Measurements from ENCODE around the gene CXCL14. TPM values are rescaled to one million over a fixed set of nuclear protein-coding genes. Genes with fewer than 3 reads are reported as not detected.
A peak's percentile ranks its signal among the peaks of the same experiment; 100 is the strongest.

CXCL14 gene
- total and polyA plus RNA-seq, 8 donors = 2.3 to 72.6 (median 54.1) TPM

DNA sequence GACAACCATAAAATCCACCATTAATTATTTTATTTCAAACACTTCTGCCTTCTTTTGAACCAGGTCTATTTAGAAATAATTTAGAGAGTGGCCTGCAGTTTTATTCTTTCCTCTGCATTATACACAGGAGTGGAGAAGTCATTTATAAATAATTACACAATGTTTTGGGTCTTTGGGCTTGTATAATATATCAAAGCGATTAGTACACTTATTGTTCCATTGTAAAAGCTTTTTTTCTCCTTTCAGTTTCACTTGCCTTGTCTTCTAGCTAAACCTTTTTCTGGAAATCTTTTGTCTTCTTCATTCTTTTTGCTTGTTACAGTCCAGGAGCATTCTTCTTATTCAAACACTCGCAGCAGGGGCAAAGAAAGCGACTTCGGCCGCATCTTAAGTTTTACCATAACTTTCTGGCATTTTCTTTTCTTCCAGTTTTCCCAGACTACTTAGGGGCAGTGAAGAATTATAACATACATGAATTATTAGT is 35.7 kb downstream of the CXCL14 start:
- Histone ChIP-seq H3K27ac (no peak overlapping the region), H3K27me3 (peaks cover 57 to 99% of the 10 kb centered on the region in 2 donors), H3K9me3 (no peaks in the 10 kb centered on the region), H3K4me3 (peak overlapping the region in 1 of 2 donors; percentile 44), H3K36me3 (no peaks in the 10 kb centered on the region), H3K4me1 (peaks cover 13 to 19% of the 10 kb centered on the region in 2 donors)
- no peak for DNase-seq
- TF ChIP-seq, protein P1, sequence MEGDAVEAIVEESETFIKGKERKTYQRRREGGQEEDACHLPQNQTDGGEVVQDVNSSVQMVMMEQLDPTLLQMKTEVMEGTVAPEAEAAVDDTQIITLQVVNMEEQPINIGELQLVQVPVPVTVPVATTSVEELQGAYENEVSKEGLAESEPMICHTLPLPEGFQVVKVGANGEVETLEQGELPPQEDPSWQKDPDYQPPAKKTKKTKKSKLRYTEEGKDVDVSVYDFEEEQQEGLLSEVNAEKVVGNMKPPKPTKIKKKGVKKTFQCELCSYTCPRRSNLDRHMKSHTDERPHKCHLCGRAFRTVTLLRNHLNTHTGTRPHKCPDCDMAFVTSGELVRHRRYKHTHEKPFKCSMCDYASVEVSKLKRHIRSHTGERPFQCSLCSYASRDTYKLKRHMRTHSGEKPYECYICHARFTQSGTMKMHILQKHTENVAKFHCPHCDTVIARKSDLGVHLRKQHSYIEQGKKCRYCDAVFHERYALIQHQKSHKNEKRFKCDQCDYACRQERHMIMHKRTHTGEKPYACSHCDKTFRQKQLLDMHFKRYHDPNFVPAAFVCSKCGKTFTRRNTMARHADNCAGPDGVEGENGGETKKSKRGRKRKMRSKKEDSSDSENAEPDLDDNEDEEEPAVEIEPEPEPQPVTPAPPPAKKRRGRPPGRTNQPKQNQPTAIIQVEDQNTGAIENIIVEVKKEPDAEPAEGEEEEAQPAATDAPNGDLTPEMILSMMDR (IDR thresholded peaks at IDR 0.05) = no peak
- intact Hi-C loops (cut with DNase I) = loop anchor here in 1 of 2 donors (10.0 kb wide), 1 partner anchor 78 kb away; no protein-coding TSS in a partner anchor
- ATAC-seq = no peak

DNA sequence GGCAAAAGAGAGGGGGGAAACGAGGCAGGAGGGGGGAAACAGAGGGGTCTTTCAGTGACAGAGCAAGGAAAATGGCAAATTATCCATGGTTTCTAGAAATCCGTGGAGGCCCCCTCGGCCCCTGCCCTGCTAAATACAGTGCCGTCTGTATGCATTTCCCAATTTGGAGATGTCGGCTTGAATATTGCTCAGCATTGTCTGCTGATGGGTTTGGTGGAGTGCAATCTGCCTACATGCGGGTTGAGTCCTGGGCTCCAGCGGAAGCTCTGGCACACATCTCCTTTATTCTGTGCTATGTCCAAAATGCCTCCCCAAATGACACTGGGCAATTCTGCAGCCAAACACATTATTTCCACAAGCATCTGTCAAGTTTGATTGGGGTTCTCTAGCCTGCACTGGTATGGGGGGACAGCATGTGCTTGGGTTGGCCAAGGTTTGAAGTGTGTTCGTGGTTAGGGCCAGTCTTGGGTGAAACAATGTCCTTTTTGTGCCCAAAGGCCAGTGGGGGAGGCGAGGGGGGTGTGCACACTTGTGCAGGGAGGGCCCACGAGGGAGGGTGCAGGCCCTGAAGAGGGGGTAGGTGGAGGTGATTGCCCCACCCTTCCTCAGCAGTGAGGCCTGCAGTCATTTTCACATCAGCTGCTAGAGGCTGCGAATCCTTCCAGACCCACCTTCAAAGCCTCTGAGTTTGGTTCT is 36.8 kb downstream of the CXCL14 start:
- H3K36me3 ChIP-seq = no peaks in the 10 kb centered on the region
- no peak for DNase-seq
- no peak overlapping the region for H3K27ac ChIP-seq
- H3K4me1 ChIP-seq = peaks cover 13 to 19% of the 10 kb centered on the region in 2 donors
- no peaks in the 10 kb centered on the region for H3K9me3 ChIP-seq
- intact Hi-C loops (cut with DNase I) = loop anchor here in 1 of 2 donors (10.0 kb wide), 1 partner anchor 77 kb away; no protein-coding TSS in a partner anchor
- ATAC-seq = no peak
- H3K27me3 ChIP-seq = peaks cover 61 to 99% of the 10 kb centered on the region in 2 donors
- no peak overlapping the region for H3K4me3 ChIP-seq
- TF ChIP-seq, protein P1 (IDR thresholded peaks at IDR 0.05) = no peak

DNA sequence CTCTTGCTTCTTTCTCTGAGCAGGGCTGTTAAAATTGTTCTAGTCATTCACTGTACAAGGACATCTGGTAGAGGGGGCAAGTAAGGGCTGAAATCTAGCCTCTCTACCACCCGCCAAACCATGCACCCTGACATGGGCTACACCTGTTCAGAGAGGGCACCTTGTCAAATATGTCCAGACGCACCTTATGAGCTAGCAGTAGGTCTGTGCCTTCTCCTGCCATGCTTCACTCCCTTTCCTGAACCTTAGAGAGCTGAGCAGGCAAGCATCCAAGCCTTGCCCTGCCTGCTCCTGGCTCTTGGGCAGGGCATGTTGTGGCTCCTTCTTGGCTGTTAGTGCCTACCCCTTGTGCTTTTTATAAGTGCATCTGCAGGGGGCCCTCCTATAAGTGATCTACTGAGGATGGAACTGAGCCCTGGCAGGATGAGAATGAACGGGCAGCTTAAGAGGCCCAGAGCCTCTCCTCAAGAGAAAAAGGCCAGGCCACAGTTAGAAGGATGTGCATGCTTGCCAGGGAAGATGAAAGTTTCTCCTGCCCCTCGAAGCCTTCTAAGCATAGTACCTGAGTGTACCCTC is 39.3 kb downstream of the CXCL14 start:
- no peak for ATAC-seq
- no peak for DNase-seq
- peaks cover 17 to 33% of the 10 kb centered on the region in 2 donors for H3K4me1 ChIP-seq
- no peak overlapping the region for H3K4me3 ChIP-seq
- no peaks in the 10 kb centered on the region for H3K9me3 ChIP-seq
- TF ChIP-seq, protein P1 (IDR thresholded peaks at IDR 0.05) = no peak
- H3K27me3 ChIP-seq = peaks cover 70 to 99% of the 10 kb centered on the region in 2 donors
- H3K27ac ChIP-seq = no peak overlapping the region
- H3K36me3 ChIP-seq = no peaks in the 10 kb centered on the region
- intact Hi-C loops (cut with DNase I) = loop anchor here in 1 of 2 donors (10.0 kb wide), 1 partner anchor 75 kb away; no protein-coding TSS in a partner anchor

DNA sequence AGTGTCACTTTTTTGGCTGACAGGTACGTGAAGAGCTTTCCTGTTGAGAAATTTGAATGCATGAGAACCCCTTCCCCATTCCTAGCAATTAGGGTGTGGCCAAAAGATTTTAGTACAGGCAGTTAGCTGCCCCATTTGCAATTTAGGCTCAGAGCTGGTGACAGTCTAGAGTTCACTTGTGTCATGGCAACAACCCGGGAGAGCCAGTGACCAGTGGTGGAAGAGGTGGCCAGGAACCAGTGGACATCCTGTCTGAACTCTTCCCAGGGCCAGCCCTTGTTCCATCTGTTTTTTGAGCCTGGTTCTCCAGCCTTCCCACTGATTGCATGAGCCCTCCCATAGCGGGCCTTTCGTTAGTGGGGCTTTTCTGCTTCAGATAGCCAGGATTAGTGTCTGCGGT is 40.5 kb downstream of the CXCL14 start:
- peaks cover 70 to 99% of the 10 kb centered on the region in 2 donors for H3K27me3 ChIP-seq
- intact Hi-C loops (cut with DNase I) = no loop called here
- H3K4me1 ChIP-seq = peaks cover 5 to 22% of the 10 kb centered on the region in 2 donors
- TF ChIP-seq, protein P1 (IDR thresholded peaks at IDR 0.05) = no peak
- H3K4me3 ChIP-seq = no peak overlapping the region
- no peaks in the 10 kb centered on the region for H3K36me3 ChIP-seq
- DNase-seq (no peak), ATAC-seq (no peak)
- no peaks in the 10 kb centered on the region for H3K9me3 ChIP-seq
- no peak overlapping the region for H3K27ac ChIP-seq

- Histone ChIP-seq H3K27ac (no peak overlapping the region), H3K4me3 (no peak overlapping the region), H3K36me3 (no peaks in the 10 kb centered on the region), H3K4me1 (peaks cover 5 to 19% of the 10 kb centered on the region in 2 donors), H3K9me3 (no peaks in the 10 kb centered on the region), H3K27me3 (peaks cover 65 to 100% of the 10 kb centered on the region in 2 donors)
- DNase-seq (no peak), ATAC-seq (no peak)
- TF ChIP-seq, protein P1 (IDR thresholded peaks at IDR 0.05) = no peak
- intact Hi-C loops (cut with DNase I) = no loop called here
These were observed 41.0 kb downstream of the CXCL14 start for GRCh38 chr5:135537745-135538144.
